H7 (cell line): Measurements from ENCODE around the gene USP43. TPM values are rescaled to one million over a fixed set of nuclear protein-coding genes. Genes with fewer than 3 reads are reported as not detected.

Source experiments
- DNase-seq: peaks from one replicate; pipeline ENCODE4 v3.0.0; 2012
- H3K27me3 ChIP-seq: 2 replicates; pipeline ENCODE4 v1.6.0; 2011; ENCODE audit warnings: mild to moderate bottlenecking, low read length; ENCODE audit not compliant: control insufficient read depth, insufficient read depth
- H3K36me3 ChIP-seq: replicated peaks from 2 replicates; pipeline ENCODE4 v1.5.1; 2011; ENCODE audit warnings: low read length; ENCODE audit not compliant: control insufficient read depth, insufficient read depth
- H3K4me3 ChIP-seq: 2 replicates; pipeline ENCODE4 v1.5.1; 2011; ENCODE audit warnings: low read depth, mild to moderate bottlenecking, control low read depth, low read length, moderate library complexity; ENCODE audit not compliant: insufficient read depth
- total RNA-seq: library from RNA; depleted of rRNA; stranded (reverse); fragments of >200 nt; shearing (Covaris generic); gene quantifications from 2 replicates; pipeline ENCODE4 v1.2.3, GENCODE V29; 2014

The USP43 gene
- total RNA-seq, 1 experiment from 2014 or later, result 5.0 TPM

DNA sequence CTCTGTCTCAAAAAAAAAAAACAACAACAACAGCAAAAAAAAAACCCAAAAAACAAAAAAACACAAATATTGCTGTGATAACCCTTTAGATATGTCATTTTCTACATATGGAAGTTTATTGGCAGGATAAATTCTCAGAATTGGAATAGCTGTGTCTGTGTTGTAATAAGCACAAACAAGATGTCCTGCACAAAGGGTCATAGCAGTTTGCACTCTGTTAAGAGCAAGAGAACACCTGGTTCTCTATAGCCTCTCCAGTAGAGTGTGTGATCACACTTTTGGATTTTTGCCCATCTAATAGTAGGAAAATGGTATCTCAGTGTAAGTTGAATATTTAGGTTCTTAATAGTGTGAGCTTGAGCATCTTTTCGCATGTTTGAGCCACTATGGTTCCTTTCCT is 60.4 kb downstream of the USP43 start:
- no peak for DNase-seq
- no peaks in the 10 kb centered on the region for H3K36me3 ChIP-seq
- H3K27me3 ChIP-seq, result no peaks in the 10 kb centered on the region
- no peak overlapping the region for H3K4me3 ChIP-seq

GRCh38 chr17:9707948-9708347 is 62.6 kb downstream of the USP43 start:
- no peak for DNase-seq
- no peaks in the 10 kb centered on the region; the same call in 1 of the 2 replicates for H3K36me3 ChIP-seq
- H3K27me3 ChIP-seq, result no peaks in the 10 kb centered on the region
- H3K4me3 ChIP-seq, result no peak overlapping the region

- DNase-seq, result no peak
- no peaks in the 10 kb centered on the region for H3K27me3 ChIP-seq
- H3K36me3 ChIP-seq, result no peaks in the 10 kb centered on the region; the same call in none of the 2 replicates
- no peak overlapping the region for H3K4me3 ChIP-seq
Observed at GRCh38 chr17:9714801-9715200, 69.5 kb downstream of the USP43 start.

DNA sequence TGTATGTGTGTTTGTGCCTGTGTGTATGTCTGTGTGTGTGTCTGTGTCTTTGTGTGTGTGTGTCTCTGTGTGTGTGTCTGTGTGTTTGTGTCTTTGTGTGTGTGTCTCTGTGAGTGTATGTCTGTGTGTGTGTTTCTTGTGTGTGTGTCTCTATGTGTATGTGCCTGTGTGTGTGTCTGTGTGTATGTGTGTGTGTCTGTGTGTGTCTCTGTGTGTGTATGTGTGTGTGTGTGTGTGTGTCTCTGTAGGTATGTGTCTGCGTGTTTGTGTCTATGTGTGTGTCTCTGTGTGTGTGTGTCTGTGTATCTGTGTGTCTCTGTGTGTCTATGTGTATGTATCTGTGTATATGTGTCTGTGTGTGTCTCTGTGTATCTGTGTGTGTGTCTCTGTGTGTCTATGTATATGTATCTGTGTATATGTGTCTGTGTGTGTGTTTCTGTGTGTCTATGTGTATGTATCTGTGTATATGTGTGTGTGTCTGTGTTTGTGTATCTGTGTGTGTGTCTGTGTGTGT is 70.2 kb downstream of the USP43 start:
- no peaks in the 10 kb centered on the region; the same call in none of the 2 replicates for H3K36me3 ChIP-seq
- no peak for DNase-seq
- H3K27me3 ChIP-seq, result no peaks in the 10 kb centered on the region
- no peak overlapping the region for H3K4me3 ChIP-seq

DNA sequence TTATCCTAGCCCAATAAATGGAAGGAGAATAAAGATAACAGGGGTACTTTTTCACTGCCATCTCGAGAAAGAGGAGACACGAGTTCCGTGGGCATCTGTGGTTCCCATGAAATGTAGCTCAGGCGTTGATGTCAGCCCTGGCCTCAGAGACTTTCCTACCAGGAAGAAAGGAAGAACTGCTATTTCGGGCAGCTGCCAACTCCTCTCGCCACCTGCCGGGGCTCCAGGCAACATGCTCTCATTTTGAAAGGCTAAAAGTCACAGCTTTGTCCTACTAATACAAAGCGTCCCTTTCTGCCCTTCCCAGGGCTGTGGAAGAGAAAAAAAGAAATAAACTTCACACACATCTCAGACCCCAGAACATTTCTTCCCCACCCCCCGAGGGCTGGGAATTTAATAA is 80.3 kb downstream of the USP43 start:
- Histone ChIP-seq H3K4me3 (no peak overlapping the region), H3K27me3 (no peaks in the 10 kb centered on the region; the same call in 1 of the 2 replicates), H3K36me3 (no peaks in the 10 kb centered on the region)
- peak; percentile 23 for DNase-seq

GRCh38 chr17:9726291-9726690 is 81.0 kb downstream of the USP43 start:
- no peak for DNase-seq
- H3K36me3 ChIP-seq, result no peaks in the 10 kb centered on the region
- H3K27me3 ChIP-seq, result no peaks in the 10 kb centered on the region; the same call in 1 of the 2 replicates
- no peak overlapping the region for H3K4me3 ChIP-seq

GRCh38 chr17:9728005-9728404 is 82.7 kb downstream of the USP43 start:
- no peak for DNase-seq

GRCh38 chr17:9728564-9728963 is 83.2 kb downstream of the USP43 start:
- no peak overlapping the region for H3K4me3 ChIP-seq
- peak; percentile 23 for DNase-seq
- no peaks in the 10 kb centered on the region; the same call in 1 of the 2 replicates for H3K27me3 ChIP-seq
- H3K36me3 ChIP-seq, result no peaks in the 10 kb centered on the region

More at GRCh38 chr17:9728005-9728404, 82.7 kb downstream of the USP43 start:
- H3K36me3 ChIP-seq, result no peaks in the 10 kb centered on the region
- H3K27me3 ChIP-seq, result no peaks in the 10 kb centered on the region; the same call in 1 of the 2 replicates
- H3K4me3 ChIP-seq, result no peak overlapping the region

GRCh38 chr17:9729034-9729650 is 83.8 kb downstream of the USP43 start:
- peak; percentile 76 for DNase-seq
- Histone ChIP-seq H3K27me3 (no peaks in the 10 kb centered on the region; the same call in 1 of the 2 replicates), H3K4me3 (no peak overlapping the region), H3K36me3 (no peaks in the 10 kb centered on the region)

- no peaks in the 10 kb centered on the region for H3K36me3 ChIP-seq
- no peaks in the 10 kb centered on the region; the same call in 1 of the 2 replicates for H3K27me3 ChIP-seq
- DNase-seq, result no peak
- no peak overlapping the region for H3K4me3 ChIP-seq
Observed at GRCh38 chr17:9729735-9730420, 84.6 kb downstream of the USP43 start.

DNA sequence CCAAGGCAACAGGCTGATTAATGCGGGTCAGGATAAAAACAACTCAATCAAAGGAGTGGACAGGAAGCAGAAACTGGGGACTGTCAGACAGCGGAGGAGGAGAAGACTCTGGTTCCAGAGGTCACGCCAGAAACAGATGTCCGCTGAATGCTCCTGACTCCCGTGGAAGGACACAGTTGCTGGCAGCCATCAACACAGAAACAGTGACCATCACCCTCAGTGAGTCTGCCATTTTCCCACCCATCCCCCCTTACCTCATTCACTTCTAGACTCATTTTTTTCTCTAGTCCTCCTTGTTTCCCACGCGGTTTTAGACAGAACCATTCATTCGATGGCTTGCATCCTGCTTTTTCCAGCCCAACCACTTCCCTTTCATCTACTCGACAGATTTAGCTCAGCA is 105.2 kb downstream of the USP43 start:
- no peaks in the 10 kb centered on the region for H3K27me3 ChIP-seq
- no peak for DNase-seq
- H3K36me3 ChIP-seq, result no peaks in the 10 kb centered on the region
- no peak overlapping the region for H3K4me3 ChIP-seq

GRCh38 chr17:9755083-9755482 is 109.8 kb downstream of the USP43 start:
- DNase-seq, result no peak
- no peaks in the 10 kb centered on the region for H3K36me3 ChIP-seq
- no peaks in the 10 kb centered on the region for H3K27me3 ChIP-seq
- H3K4me3 ChIP-seq, result no peak overlapping the region

GRCh38 chr17:9760266-9760665 is 114.9 kb downstream of the USP43 start:
- no peaks in the 10 kb centered on the region for H3K36me3 ChIP-seq

GRCh38 chr17:9763643-9764042 is 118.3 kb downstream of the USP43 start:
- no peak overlapping the region for H3K4me3 ChIP-seq
- H3K36me3 ChIP-seq, result no peaks in the 10 kb centered on the region
- no peaks in the 10 kb centered on the region for H3K27me3 ChIP-seq
- DNase-seq, result no peak

More at GRCh38 chr17:9760266-9760665, 114.9 kb downstream of the USP43 start:
- Histone ChIP-seq H3K27me3 (no peaks in the 10 kb centered on the region), H3K4me3 (no peak overlapping the region)
- DNase-seq, result no peak

DNA sequence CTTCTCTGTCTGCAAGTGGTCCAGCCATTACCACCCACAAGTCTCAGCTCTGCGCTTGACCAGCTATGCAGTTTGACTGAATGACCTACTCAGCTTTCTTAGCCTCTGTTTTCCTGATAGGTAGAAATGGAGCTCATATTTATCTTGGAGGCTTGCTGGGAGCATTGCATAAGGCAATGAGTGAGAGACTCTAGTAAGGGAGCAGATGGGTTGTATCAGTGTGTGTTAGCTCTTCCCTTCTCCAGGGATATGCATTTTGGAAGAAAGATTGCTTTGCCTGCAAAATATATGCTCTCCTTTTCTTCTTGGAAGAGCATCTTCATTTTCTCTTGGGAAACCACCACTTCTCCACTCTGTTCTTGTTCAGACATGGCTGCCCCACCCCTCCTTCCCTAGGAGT is 120.0 kb downstream of the USP43 start:
- no peak for DNase-seq
- Histone ChIP-seq H3K27me3 (no peaks in the 10 kb centered on the region), H3K36me3 (no peaks in the 10 kb centered on the region), H3K4me3 (no peak overlapping the region)
